HepG2 (cell line): ENCODE measurements around the gene NGB.

Source experiments
- CBX5 ChIP-seq: sonication (generic); formaldehyde crosslinking; IDR thresholded peaks from 2 replicates; pipeline ENCODE4 v1.4.0; 2020; ENCODE audit warnings: missing genetic modification reagents, borderline replicate concordance
- MTF1 ChIP-seq: sonication (generic); formaldehyde crosslinking; IDR thresholded peaks from 2 replicates; pipeline ENCODE4 v1.5.0; 2020; ENCODE audit warnings: missing genetic modification reagents
- RAD21 ChIP-seq: fragments of 450-650 bp; formaldehyde crosslinking; IDR thresholded peaks from 2 replicates; pipeline ENCODE4 v1.5.0; 2020; ENCODE audit warnings: mild to moderate bottlenecking
- ZNF121 ChIP-seq: sonication (generic); formaldehyde crosslinking; IDR thresholded peaks from 2 replicates; pipeline ENCODE4 v1.5.0; 2020; ENCODE audit warnings: mild to moderate bottlenecking, missing genetic modification reagents
- ZNF512B ChIP-seq: sonication (generic); formaldehyde crosslinking; IDR thresholded peaks from 2 replicates; pipeline ENCODE4 v1.5.1; 2020; ENCODE audit warnings: missing genetic modification reagents, mild to moderate bottlenecking, borderline replicate concordance

- TF ChIP-seq ZNF512B (CRISPR knock-in tag) (no peak), ZNF121 (CRISPR knock-in tag) (no peak), MTF1 (CRISPR knock-in tag) (no peak), CBX5 (CRISPR knock-in tag) (no peak), RAD21 (CRISPR knock-in tag) (no peak)
These were observed 30.6 kb downstream of the NGB start for GRCh38 chr14:77240336-77240915.
